ENCODE data around the gene RBM33. TPM values are rescaled to one million over a fixed set of nuclear protein-coding genes. Genes with fewer than 3 reads are reported as not detected.

RBM33 gene
- total and polyA plus RNA-seq, 10 of the 15 experiments (the other 5 are each of a cell fraction or from before 2014, with no cell fraction given), result 4.7 to 67.2 (median 24.3) TPM

DNA sequence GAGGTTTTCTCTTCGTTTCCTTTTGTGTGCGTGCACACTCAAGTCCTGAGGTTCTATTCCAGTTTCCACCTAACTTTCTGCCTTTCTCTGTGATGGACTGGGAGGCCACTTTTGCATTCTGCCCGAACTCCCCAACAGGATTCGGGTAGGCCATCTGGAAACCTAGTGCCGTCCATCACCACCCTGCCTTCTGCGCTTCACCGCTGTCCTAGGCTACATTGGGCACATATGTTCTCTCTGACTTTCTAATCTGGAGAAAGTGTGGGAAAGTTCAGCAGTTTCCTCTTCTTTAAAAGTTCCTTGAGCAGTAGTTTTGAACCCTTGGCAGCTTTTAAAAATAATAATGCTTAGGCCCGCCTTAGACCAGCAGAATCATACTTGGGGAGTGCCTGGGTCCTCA, 121.0 kb downstream of the RBM33 start:
- no peak for FAIRE-seq
- no peak overlapping the region for H2AFZ ChIP-seq (ENCODE audit: control insufficient read depth, low read depth, low read length)
- TF ChIP-seq CBX3 (IDR thresholded peaks at IDR 0.05; ENCODE audit: borderline replicate concordance, low read depth) (no peak), TCF12 (IDR thresholded peaks at IDR 0.05; ENCODE audit: low read depth, low read length) (no peak), NFXL1 (IDR thresholded peaks at IDR 0.05; ENCODE audit: borderline replicate concordance) (no peak), NR2C1 (IDR thresholded peaks at IDR 0.05) (no peak), MYB (IDR thresholded peaks at IDR 0.05; ENCODE audit: borderline replicate concordance, low read depth, low read length) (no peak), HDAC2 (IDR thresholded peaks at IDR 0.05) (no peak), ATF7 (IDR thresholded peaks at IDR 0.05; ENCODE audit: low read depth) (no peak), SIX5 (IDR thresholded peaks at IDR 0.05; ENCODE audit: low read depth, low read length, severe bottlenecking) (no peak)
- CTCF ChIA-PET, result interaction anchor here (1.8 to 4.0 kb wide), 4 partner anchors 11 to 167 kb away, joined by 5 to 170 read pairs (median 12); no protein-coding TSS in a partner anchor
- peaks cover 7% of the 10 kb centered on the region; the same call in 2 of the 3 replicates for H3K9me3 ChIP-seq (replicated peaks; ENCODE audit: control insufficient read depth, insufficient read depth, low read length)
- peaks cover 35 to 45% of the 10 kb centered on the region in 2 experiments for H3K36me3 ChIP-seq (ENCODE audit: control insufficient read depth in 2 of 2, insufficient read depth in 2 of 2, low read length in 1 of 2)
- no peak for DNase-seq (ENCODE audit: low read depth, low spot score)
- H3K27ac ChIP-seq (ENCODE audit: control insufficient read depth, insufficient read depth), result no peak overlapping the region
- SMC1A ChIA-PET (ENCODE audit: uncharacterized antibody, unreplicated experiment), result interaction anchor here (1.1 to 3.6 kb wide), 2 partner anchors 162 to 167 kb away, joined by 3 to 58 read pairs; no protein-coding TSS in a partner anchor
- no peak for ATAC-seq
- H3K4me3 ChIP-seq, result no peak overlapping the region
- no peak overlapping the region for H3K9ac ChIP-seq (ENCODE audit: control insufficient read depth, insufficient read depth, low read length)
- H4K20me1 ChIP-seq (ENCODE audit: control insufficient read depth, insufficient read depth), result no peaks in the 10 kb centered on the region; the same call in 1 of the 2 replicates
- no peak overlapping the region for H3K4me2 ChIP-seq (ENCODE audit: control insufficient read depth, insufficient read depth)
- peaks cover 28% of the 10 kb centered on the region for H3K4me1 ChIP-seq (ENCODE audit: control insufficient read depth, insufficient read depth, low read length)
- POLR2A ChIA-PET, result no interaction called here
- in situ Hi-C loops (cut with MboI) (loop anchor here (25.0 kb wide), 1 partner anchor 378 kb away; no protein-coding TSS in a partner anchor), intact Hi-C loops (cut with micrococcal nuclease; ENCODE audit: unreplicated experiment) (loop anchor here (10.0 kb wide), 1 partner anchor 841 kb away; no protein-coding TSS in a partner anchor)
- no peaks in the 10 kb centered on the region for H3K27me3 ChIP-seq (replicated peaks in 1 of 2; ENCODE audit: control insufficient read depth in 2 of 2, insufficient read depth in 2 of 2, low read length in 1 of 2)
- BruUV-seq (replicated peaks), result no TSS peak
- RAD21 ChIA-PET (ENCODE audit: unreplicated experiment), result interaction anchor here (3.4 kb wide), 1 partner anchor 167 kb away, joined by 47 read pairs; no protein-coding TSS in a partner anchor
- 83% methylated on average over 8 of the region's 8 CpGs for WGBS (ENCODE audit: insufficient coverage, insufficient replicate concordance, low lambda C conversion rate, missing lambda C conversion rate)
- peaks cover 32% of the 10 kb centered on the region for H3K79me2 ChIP-seq (ENCODE audit: control insufficient read depth, insufficient read depth, low read length)
